HL-60/S4 treated with phorbol 12-myristate 13-acetate at 8.2 ng/mL for 4 days and 3 days (cell line): ENCODE data around the gene SLAMF9.

Experiments
- in situ Hi-C: fragments of 300-500 bp; cut with MboI; formaldehyde crosslinking; loops from 2 replicates; pipeline ENCODE4 v1.15.0; 2022; ENCODE audit warnings: low sequenced_read_pairs

The SLAMF9 gene

GRCh38 chr1:159923203-159924024 lies 30.6 kb downstream of the SLAMF9 start:
- in situ Hi-C loops, result no loop called here

DNA sequence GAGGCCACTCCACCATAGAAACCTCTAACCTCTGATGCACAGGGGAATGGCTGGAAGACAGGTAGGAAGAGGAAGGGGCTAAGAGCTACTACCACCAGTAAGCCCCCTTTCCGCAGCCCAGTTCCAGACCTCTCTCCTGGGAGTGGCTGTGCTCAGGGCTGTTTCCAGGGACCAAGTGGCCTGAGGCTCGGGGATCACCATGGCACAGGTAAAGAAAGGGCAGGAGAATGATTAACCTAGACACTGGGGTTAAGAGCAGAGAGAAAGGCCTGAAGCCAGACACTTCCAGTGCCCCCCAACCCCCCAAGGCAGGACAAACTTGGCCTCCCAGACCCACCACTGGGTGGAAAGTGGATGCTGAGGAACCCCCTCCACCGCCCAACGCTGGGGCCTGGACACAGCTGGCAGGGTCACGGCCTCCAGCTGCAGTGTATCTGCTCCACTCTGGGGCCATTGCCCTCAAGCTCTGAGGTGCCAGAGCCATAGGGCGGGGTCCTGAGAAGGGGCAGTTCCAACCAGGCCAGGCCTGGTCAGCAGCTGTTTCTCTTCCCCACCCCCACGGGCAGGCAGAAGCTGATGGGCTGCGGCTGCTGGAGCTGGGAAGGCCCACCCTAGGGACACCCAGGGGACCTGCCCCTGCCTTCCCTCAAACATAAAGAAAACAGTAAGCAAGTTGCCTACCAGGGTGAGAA lies 31.4 kb downstream of the SLAMF9 start:
- in situ Hi-C loops, result no loop called here

- in situ Hi-C loops, result no loop called here
Observed at GRCh38 chr1:159921700-159922504, 32.1 kb downstream of the SLAMF9 start.

GRCh38 chr1:159921251-159921650 lies 32.8 kb downstream of the SLAMF9 start:
- in situ Hi-C loops, result no loop called here

- in situ Hi-C loops, result no loop called here
Observed at GRCh38 chr1:159920651-159921050, 33.4 kb downstream of the SLAMF9 start.

DNA sequence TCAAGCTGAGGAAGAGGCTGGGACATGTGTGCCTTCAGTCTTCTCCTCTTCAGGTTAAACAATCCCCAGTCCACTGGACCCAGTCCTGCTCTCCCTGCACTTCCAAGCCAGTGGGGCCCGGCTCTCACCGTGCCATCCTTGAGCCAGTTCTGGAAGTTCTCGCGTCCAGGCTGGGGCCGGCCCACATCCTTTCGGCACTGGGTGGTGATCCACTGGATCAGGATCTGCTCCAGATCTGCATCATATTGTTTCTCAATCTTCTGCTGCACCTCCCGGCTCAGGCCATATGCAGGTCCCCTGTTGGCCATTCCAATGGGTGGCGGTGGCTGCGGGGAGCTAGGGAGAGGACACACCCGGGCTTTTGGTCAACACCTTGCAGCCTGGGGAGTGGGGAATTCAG lies 33.8 kb downstream of the SLAMF9 start:
- in situ Hi-C loops, result no loop called here

- in situ Hi-C loops, result no loop called here
Observed at GRCh38 chr1:159919236-159919865, 34.7 kb downstream of the SLAMF9 start.

DNA sequence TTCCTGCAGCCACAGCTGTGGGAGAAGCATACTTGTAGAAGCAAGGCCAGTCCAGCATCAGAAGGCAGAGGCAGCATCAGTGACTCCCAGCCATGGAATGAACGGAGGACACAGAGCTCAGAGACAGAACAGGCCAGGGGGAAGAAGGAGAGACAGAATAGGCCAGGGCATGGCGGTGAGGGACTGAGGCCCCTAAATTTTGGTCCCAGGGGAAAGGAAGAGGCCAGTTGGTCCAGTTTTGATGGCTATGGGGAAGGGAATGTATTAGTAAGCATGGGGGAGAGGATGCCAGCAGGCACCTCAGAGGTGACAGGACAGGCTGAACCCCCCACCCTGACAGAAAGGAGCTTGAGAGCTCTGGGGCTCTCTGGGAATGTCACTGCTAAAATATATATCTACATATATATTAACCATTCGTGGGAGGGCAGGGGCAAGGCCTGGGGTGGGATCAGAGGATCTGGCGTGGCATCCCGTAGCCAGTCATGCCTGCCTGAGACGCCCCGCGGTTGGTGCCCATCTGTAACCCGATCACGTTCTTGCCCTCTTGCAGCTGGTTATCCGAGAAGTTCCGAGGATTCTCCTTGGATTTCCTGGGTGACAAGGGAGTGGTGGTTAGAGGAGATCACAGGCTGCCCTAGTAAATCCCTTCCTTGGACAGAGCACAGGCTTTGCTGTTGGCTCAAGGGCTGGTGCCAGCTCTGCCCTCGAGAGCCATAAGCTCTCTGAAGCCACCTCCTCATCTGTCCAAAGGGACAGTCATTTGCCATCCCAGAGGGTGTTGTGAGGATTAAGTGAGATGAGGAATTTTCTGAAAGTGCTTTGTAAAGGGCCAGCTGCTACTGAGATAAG lies 35.5 kb downstream of the SLAMF9 start:
- in situ Hi-C loops, result no loop called here

- in situ Hi-C loops, result no loop called here
Observed at GRCh38 chr1:159917533-159918351, 36.3 kb downstream of the SLAMF9 start.

DNA sequence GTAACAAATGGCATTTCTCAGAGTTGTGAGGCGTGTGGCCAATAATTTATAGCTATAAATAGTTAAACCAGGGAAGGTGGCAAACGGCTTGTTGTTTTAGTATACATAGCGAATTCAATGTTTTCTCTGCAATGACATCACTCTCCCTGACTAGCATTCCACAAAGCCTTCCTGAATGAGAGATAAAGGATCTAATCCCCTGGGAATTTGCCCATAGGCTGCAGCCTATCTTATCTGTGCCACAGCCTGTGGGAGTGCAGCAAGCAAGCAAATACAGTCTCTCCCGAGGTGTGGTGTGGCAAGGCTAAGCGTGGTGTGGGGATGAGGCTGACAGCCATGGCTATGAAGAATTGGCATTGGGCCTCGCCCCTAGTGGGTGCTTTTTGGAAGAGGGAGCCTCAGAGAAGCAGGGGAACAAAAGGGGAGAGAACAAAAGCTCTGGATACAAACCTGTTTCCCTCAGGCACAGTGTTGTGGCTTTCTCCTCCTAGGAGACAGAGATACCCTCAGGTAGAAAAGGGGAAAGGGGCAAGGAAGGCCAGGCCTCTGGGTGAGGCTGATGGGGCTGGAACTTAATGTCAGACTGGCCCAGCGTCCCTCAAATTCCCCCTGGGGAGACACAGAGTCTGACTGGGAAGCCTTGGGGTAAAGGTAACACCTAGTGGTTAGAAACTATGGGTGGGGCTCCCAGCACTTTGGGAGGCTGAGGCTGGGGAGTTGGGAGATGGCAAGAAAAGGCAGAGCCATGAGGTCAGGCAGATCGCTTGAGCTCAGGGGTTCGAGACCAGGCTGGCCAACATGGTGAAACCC lies 37.6 kb downstream of the SLAMF9 start:
- in situ Hi-C loops, result no loop called here

DNA sequence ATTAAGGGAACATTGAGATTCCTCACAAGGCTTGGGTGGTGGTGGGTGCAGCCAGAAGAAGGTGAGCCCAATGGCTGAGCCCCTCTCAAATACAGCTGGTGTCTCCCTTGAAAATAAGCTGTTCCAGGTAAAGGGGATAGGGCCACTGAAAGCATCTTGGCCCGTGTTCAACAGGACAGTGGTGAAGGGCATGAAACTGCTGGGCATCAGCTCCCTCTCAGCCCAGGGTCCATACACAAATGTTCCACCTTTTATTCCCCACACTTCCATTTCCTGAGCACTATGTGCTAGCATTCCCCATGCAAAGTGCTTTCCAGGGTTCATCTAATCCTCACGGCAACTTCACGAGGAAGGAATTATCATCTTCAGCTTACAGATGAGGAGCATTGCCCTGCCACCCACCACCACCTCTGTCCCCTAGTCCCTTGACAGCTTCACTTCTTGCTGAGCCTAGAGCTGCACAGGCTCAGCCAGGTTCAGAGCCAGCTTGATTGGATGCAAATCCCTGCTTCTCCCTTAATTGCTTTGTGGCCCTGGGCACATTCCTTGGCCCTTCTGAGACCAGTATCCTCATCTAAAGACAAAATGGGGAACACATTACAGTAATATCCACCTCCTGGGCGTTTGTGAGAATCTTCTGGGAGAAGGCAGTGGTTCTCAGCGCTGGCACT lies 38.3 kb downstream of the SLAMF9 start:
- in situ Hi-C loops, result no loop called here

- in situ Hi-C loops, result no loop called here
Observed at GRCh38 chr1:159914252-159915018, 39.6 kb downstream of the SLAMF9 start.

GRCh38 chr1:159913451-159914192 lies 40.4 kb downstream of the SLAMF9 start:
- in situ Hi-C loops, result no loop called here

- in situ Hi-C loops, result no loop called here
Observed at GRCh38 chr1:159911326-159912070, 42.5 kb downstream of the SLAMF9 start.

- in situ Hi-C loops, result no loop called here
Observed at GRCh38 chr1:159908031-159908940, 45.8 kb downstream of the SLAMF9 start.
